ENCODE results near the gene ZNF709. TPM values are rescaled to one million over a fixed set of nuclear protein-coding genes. Genes with fewer than 3 reads are reported as not detected.

The ZNF709 gene
- total and polyA plus RNA-seq, 2 of the 13 experiments (the other 11 are each of a cell fraction or from before 2014, with no cell fraction given) = 1.5 to 3.9 TPM

DNA sequence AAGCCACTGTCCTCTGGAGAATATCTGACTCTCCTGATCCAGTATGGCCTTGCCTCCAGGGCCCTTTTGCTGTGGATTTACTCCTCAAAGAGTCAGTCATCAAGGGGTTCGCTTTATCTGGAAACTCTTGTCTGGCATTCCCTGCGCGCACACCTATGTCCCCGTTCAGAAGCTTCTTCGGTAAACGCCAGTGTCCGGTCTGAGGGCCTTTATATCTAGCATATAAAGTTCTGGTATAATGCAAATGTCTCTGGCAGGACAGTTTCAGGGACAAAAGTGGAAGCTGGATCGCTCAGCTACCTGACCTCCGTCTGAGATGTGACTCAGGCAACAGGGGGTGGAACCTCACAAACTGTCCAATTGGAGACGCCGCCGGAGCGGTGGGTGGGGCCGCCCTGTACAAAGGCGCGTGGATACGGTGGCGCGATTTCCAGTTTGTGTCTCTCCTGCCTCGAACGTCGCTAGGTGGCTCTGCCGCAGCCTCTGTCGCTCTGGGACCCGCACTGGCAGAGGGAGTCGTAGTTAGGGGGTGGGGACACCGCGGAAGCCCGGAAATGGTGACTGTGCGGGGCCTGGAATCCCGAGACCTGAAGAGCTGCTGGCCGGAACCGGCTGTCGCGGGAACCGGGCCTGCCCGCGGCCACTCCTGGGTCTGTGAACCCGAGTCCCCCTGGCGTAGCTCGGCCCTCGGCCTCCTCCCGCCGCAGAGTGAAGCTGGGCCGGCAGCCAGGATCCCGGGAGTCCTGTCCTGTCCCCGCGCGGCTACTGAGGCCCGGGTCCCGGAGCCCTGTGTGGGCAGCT is 10.6 kb upstream of the ZNF709 start (continued):
- no peak for TF ChIP-seq NR2F1 (CRISPR knock-in tag; IDR thresholded peaks at IDR 0.05)
- TF ChIP-seq HNRNPLL (IDR thresholded peaks at IDR 0.05; ENCODE audit: low read depth, low read length, poor library complexity, severe bottlenecking) = peak; percentile 83
- TF ChIP-seq, protein P1, sequence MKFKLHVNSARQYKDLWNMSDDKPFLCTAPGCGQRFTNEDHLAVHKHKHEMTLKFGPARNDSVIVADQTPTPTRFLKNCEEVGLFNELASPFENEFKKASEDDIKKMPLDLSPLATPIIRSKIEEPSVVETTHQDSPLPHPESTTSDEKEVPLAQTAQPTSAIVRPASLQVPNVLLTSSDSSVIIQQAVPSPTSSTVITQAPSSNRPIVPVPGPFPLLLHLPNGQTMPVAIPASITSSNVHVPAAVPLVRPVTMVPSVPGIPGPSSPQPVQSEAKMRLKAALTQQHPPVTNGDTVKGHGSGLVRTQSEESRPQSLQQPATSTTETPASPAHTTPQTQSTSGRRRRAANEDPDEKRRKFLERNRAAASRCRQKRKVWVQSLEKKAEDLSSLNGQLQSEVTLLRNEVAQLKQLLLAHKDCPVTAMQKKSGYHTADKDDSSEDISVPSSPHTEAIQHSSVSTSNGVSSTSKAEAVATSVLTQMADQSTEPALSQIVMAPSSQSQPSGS (CRISPR knock-in tag; IDR thresholded peaks at IDR 0.05) = peak; percentile 89
- TF ChIP-seq SNAPC2 (CRISPR knock-in tag; IDR thresholded peaks at IDR 0.05) = peak; percentile 93; the same call in 1 of the 2 replicates
- no peak for TF ChIP-seq ZNF33A (CRISPR knock-in tag; IDR thresholded peaks at IDR 0.05; ENCODE audit: borderline replicate concordance)
- TF ChIP-seq ZNF337 (CRISPR knock-in tag; IDR thresholded peaks at IDR 0.05; ENCODE audit: borderline replicate concordance, low read depth) = peak; percentile 67; the same call in 1 of the 2 replicates
- no peak; the same call in none of the 2 replicates for TF ChIP-seq ZNF138 (CRISPR knock-in tag; IDR thresholded peaks at IDR 0.05; ENCODE audit: low read depth)
- TF ChIP-seq ZSCAN29 (CRISPR knock-in tag; conservative IDR thresholded peaks at IDR 0.05) = peak; percentile 93
- TF ChIP-seq ZMYM2 (CRISPR knock-in tag; IDR thresholded peaks at IDR 0.05) = no peak
- TF ChIP-seq ZEB1 (IDR thresholded peaks at IDR 0.05; ENCODE audit: insufficient replicate concordance, low read depth) = no peak
- TF ChIP-seq XBP1 (CRISPR knock-in tag; IDR thresholded peaks at IDR 0.05) = no peak
- TF ChIP-seq ZBTB38 (CRISPR knock-in tag; IDR thresholded peaks at IDR 0.05) = peak; percentile 85
- TF ChIP-seq, protein P2, sequence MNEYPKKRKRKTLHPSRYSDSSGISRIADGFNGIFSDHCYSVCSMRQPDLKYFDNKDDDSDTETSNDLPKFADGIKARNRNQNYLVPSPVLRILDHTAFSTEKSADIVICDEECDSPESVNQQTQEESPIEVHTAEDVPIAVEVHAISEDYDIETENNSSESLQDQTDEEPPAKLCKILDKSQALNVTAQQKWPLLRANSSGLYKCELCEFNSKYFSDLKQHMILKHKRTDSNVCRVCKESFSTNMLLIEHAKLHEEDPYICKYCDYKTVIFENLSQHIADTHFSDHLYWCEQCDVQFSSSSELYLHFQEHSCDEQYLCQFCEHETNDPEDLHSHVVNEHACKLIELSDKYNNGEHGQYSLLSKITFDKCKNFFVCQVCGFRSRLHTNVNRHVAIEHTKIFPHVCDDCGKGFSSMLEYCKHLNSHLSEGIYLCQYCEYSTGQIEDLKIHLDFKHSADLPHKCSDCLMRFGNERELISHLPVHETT (CRISPR knock-in tag; conservative IDR thresholded peaks at IDR 0.05) = peak; percentile 88; the same call in 1 of the 2 replicates
- no peak for TF ChIP-seq ZNF883 (CRISPR knock-in tag; IDR thresholded peaks at IDR 0.05; ENCODE audit: not compliant biosample characterization)
- TF ChIP-seq MTA1 (CRISPR knock-in tag; IDR thresholded peaks at IDR 0.05; ENCODE audit: borderline replicate concordance) = peak; percentile 83; the same call in 1 of the 2 replicates
- TF ChIP-seq TCF7L2 (IDR thresholded peaks at IDR 0.05; ENCODE audit: low read depth, low read length) = no peak
- TF ChIP-seq SIX4 (CRISPR knock-in tag; IDR thresholded peaks at IDR 0.05) = peak; percentile 35; the same call in 1 of the 2 replicates
- no peak; the same call in 1 of the 2 replicates for TF ChIP-seq ZNF703 (CRISPR knock-in tag; IDR thresholded peaks at IDR 0.05; ENCODE audit: borderline replicate concordance)
- TF ChIP-seq, protein P3, sequence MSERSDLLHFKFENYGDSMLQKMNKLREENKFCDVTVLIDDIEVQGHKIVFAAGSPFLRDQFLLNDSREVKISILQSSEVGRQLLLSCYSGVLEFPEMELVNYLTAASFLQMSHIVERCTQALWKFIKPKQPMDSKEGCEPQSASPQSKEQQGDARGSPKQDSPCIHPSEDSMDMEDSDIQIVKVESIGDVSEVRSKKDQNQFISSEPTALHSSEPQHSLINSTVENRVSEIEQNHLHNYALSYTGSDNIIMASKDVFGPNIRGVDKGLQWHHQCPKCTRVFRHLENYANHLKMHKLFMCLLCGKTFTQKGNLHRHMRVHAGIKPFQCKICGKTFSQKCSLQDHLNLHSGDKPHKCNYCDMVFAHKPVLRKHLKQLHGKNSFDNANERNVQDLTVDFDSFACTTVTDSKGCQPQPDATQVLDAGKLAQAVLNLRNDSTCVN (CRISPR knock-in tag; IDR thresholded peaks at IDR 0.05; ENCODE audit: borderline replicate concordance) = peak; percentile 59; the same call in 1 of the 2 replicates
- TF ChIP-seq, protein P4, sequence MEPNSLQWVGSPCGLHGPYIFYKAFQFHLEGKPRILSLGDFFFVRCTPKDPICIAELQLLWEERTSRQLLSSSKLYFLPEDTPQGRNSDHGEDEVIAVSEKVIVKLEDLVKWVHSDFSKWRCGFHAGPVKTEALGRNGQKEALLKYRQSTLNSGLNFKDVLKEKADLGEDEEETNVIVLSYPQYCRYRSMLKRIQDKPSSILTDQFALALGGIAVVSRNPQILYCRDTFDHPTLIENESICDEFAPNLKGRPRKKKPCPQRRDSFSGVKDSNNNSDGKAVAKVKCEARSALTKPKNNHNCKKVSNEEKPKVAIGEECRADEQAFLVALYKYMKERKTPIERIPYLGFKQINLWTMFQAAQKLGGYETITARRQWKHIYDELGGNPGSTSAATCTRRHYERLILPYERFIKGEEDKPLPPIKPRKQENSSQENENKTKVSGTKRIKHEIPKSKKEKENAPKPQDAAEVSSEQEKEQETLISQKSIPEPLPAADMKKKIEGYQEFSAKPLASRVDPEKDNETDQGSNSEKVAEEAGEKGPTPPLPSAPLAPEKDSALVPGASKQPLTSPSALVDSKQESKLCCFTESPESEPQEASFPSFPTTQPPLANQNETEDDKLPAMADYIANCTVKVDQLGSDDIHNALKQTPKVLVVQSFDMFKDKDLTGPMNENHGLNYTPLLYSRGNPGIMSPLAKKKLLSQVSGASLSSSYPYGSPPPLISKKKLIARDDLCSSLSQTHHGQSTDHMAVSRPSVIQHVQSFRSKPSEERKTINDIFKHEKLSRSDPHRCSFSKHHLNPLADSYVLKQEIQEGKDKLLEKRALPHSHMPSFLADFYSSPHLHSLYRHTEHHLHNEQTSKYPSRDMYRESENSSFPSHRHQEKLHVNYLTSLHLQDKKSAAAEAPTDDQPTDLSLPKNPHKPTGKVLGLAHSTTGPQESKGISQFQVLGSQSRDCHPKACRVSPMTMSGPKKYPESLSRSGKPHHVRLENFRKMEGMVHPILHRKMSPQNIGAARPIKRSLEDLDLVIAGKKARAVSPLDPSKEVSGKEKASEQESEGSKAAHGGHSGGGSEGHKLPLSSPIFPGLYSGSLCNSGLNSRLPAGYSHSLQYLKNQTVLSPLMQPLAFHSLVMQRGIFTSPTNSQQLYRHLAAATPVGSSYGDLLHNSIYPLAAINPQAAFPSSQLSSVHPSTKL (CRISPR knock-in tag; IDR thresholded peaks at IDR 0.05) = peak; percentile 80
- TF ChIP-seq SIN3A (IDR thresholded peaks at IDR 0.05; ENCODE audit: borderline replicate concordance, low read depth, low read length) = peak; percentile 95; the same call in 1 of the 2 replicates
